Body of pancreas (tissue), 4 donors: ENCODE measurements around the gene MED31. TPM values are rescaled to one million over a fixed set of nuclear protein-coding genes. Genes with fewer than 3 reads are reported as not detected.
"Not testable (repeated sequence)": the region's sequence is repeated elsewhere in the genome, so short reads cannot be mapped to it uniquely, and the experiment has no call there.

Experiments used
- ATAC-seq: fragments of 150-250 bp; one replicate; pipeline ENCODE4 v1.9.1; 2016
- DNase-seq, 4 donors: peaks; one replicate each; pipeline ENCODE4 v3.0.0-alpha.2; 2019
- H3K27ac ChIP-seq, 4 donors: fragments of 200-600 bp; sonication (generic); 1 replicate in 3 of 4; 2 replicates in 1 of 4; pipeline versions ENCODE4 v1.5.1 to v1.6.1; 2016 to 2019; ENCODE audit warnings: mild to moderate bottlenecking in 1 of 4, mixed read lengths in 1 of 4, moderate library complexity in 1 of 4
- H3K27me3 ChIP-seq, 2 donors: fragments of 200-600 bp; sonication (generic); one replicate each; pipeline ENCODE4 v1.6.0; 2016; ENCODE audit warnings: mild to moderate bottlenecking in 1 of 2
- H3K36me3 ChIP-seq, 2 donors: fragments of 200-600 bp; sonication (generic); replicated peaks in 1 of 2; 2 replicates each; pipeline ENCODE4 v1.5.1; 2016; ENCODE audit warnings: low read depth in 2 of 2; ENCODE audit not compliant: insufficient read depth in 1 of 2
- H3K4me1 ChIP-seq: fragments of 200-600 bp; sonication (generic); one replicate; pipeline ENCODE4 v1.6.0; 2016
- H3K4me3 ChIP-seq, 2 donors: fragments of 200-600 bp; sonication (generic); 1 replicate in 1 of 2; 2 replicates in 1 of 2; pipeline ENCODE4 v1.5.1; 2016 to 2019
- H3K9me3 ChIP-seq, 3 donors: fragments of 200-600 bp; sonication (generic); 1 replicate in 2 of 3; 2 replicates in 1 of 3; pipeline ENCODE4 v1.5.1; 2016
- CTCF ChIP-seq, 7 experiments: fragments of 450-650 bp in 4 of 7; fragments of 200-600 bp in 3 of 7; sonication (generic) in 3 of 7; IDR thresholded peaks; one replicate each; pipeline ENCODE4 v1.5.1; 2016 to 2019; ENCODE audit warnings: antibody characterized with exemption in 7 of 7
- POLR2A ChIP-seq, 3 donors: fragments of 450-650 bp; IDR thresholded peaks; one replicate each; pipeline ENCODE4 v1.6.1; 2016; ENCODE audit warnings: antibody characterized with exemption in 3 of 3, mild to moderate bottlenecking in 2 of 3
- WGBS, 2 donors: methylation state at CpG; one replicate each; pipeline ENCODE4 v1.1.5; 2017; 5-methylcytosine and 5-hydroxymethylcytosine counted together
- intact Hi-C: fragments of 100-400 bp; cut with DNase I; formaldehyde crosslinking; loops from one replicate; pipeline ENCODE4 v1.15.1; 2023
- total RNA-seq, 2 donors: library from RNA; depleted of rRNA; stranded (reverse); fragments of >200 nt; gene quantifications; one replicate each; pipeline ENCODE4 v1.1.0, GENCODE V29; 2016

MED31 gene
- total RNA-seq, 2 donors from 2014 or later, result 6.2 to 9.9 TPM

GRCh38 chr17:6666557-6666956 lies 15.2 kb upstream of the MED31 start:
- no peaks in the 10 kb centered on the region for H3K36me3 ChIP-seq
- H3K9me3 ChIP-seq, result no peaks in the 10 kb centered on the region
- intact Hi-C loops, result loop anchor here (10.0 kb wide), 1 partner anchor 168 kb away; the partner anchor contains the start of gene TEKT1
- H3K4me1 ChIP-seq, result peaks cover 11% of the 10 kb centered on the region
- no peak for DNase-seq
- no peak overlapping the region for H3K27ac ChIP-seq
- WGBS, 2 donors, result 79 to 82% methylated on average over 6 of the region's 6 CpGs
- TF ChIP-seq CTCF (IDR thresholded peaks at IDR 0.05) (no peak), POLR2A (IDR thresholded peaks at IDR 0.05) (no peak)
- no peak for ATAC-seq
- no peak overlapping the region for H3K4me3 ChIP-seq
- no peaks in the 10 kb centered on the region for H3K27me3 ChIP-seq

- H3K4me1 ChIP-seq, result peaks cover 11% of the 10 kb centered on the region
- no peak overlapping the region for H3K4me3 ChIP-seq
- peak; percentile 74 to 81 (median 78) for DNase-seq
- TF ChIP-seq POLR2A (IDR thresholded peaks at IDR 0.05) (no peak), CTCF (IDR thresholded peaks at IDR 0.05) (peak; percentile 83 to 92 (median 89))
- WGBS, 2 donors, result 3% methylated on average over 9 of the region's 9 CpGs
- no peak overlapping the region for H3K27ac ChIP-seq
- H3K27me3 ChIP-seq, result no peaks in the 10 kb centered on the region
- intact Hi-C loops, result loop anchor here (10.0 kb wide), 1 partner anchor 169 kb away; the partner anchor contains the start of gene TEKT1
- H3K9me3 ChIP-seq, result no peaks in the 10 kb centered on the region
- H3K36me3 ChIP-seq, result no peaks in the 10 kb centered on the region
- peak; percentile 95 for ATAC-seq
Measured at GRCh38 chr17:6666077-6666521, 14.7 kb upstream of the MED31 start.

GRCh38 chr17:6663200-6663599 lies 11.8 kb upstream of the MED31 start:
- DNase-seq, H3K9me3 ChIP-seq, H3K27me3 ChIP-seq, H3K36me3 ChIP-seq, H3K27ac ChIP-seq, H3K4me3 ChIP-seq, ATAC-seq: not testable (repeated sequence)
- H3K4me1 ChIP-seq, result peaks cover 11% of the 10 kb centered on the region
- intact Hi-C loops, result loop anchor here (10.0 kb wide), 1 partner anchor 172 kb away; the partner anchor contains the start of gene TEKT1
- WGBS, 2 donors, result 91 to 93% methylated on average over 14 of the region's 14 CpGs

GRCh38 chr17:6661464-6661848 lies 10.1 kb upstream of the MED31 start:
- ATAC-seq, result no peak
- no peak for DNase-seq
- H3K36me3 ChIP-seq, result no peaks in the 10 kb centered on the region
- TF ChIP-seq CTCF (IDR thresholded peaks at IDR 0.05) (no peak), POLR2A (IDR thresholded peaks at IDR 0.05) (no peak)
- no peaks in the 10 kb centered on the region for H3K9me3 ChIP-seq
- no peak overlapping the region for H3K4me3 ChIP-seq
- no peaks in the 10 kb centered on the region for H3K27me3 ChIP-seq
- H3K4me1 ChIP-seq, result peaks cover 7% of the 10 kb centered on the region
- intact Hi-C loops, result loop anchor here (10.0 kb wide), 1 partner anchor 173 kb away; the partner anchor contains the start of gene TEKT1
- no peak overlapping the region for H3K27ac ChIP-seq
- 60 to 83% methylated on average over 2 of the region's 2 CpGs for WGBS, 2 donors

GRCh38 chr17:6660805-6661463 lies 9.5 kb upstream of the MED31 start:
- no peak for ATAC-seq
- WGBS, 2 donors, result 50 to 79% methylated on average over 11 of the region's 11 CpGs
- intact Hi-C loops, result loop anchor here (10.0 kb wide), 1 partner anchor 174 kb away; the partner anchor contains the start of gene TEKT1

More at GRCh38 chr17:6660805-6661463, 9.5 kb upstream of the MED31 start:
- DNase-seq, result no peak
- no peaks in the 10 kb centered on the region for H3K27me3 ChIP-seq
- TF ChIP-seq CTCF (IDR thresholded peaks at IDR 0.05) (no peak), POLR2A (IDR thresholded peaks at IDR 0.05) (no peak)
- H3K36me3 ChIP-seq, result no peaks in the 10 kb centered on the region
- H3K4me1 ChIP-seq, result peaks cover 2% of the 10 kb centered on the region
- no peaks in the 10 kb centered on the region for H3K9me3 ChIP-seq
- no peak overlapping the region for H3K27ac ChIP-seq
- no peak overlapping the region for H3K4me3 ChIP-seq
